HG03432 (cell line): ENCODE results near the gene ATP8B3.

ENCODE experiments used
- ATAC-seq: cut with Tn5 transposase; IDR thresholded peaks from one replicate; pipeline ENCODE4 v1.9.1; 2021; ENCODE audit warnings: mild to moderate bottlenecking, moderate library complexity; ENCODE audit not compliant: unreplicated experiment

ATP8B3 gene

DNA sequence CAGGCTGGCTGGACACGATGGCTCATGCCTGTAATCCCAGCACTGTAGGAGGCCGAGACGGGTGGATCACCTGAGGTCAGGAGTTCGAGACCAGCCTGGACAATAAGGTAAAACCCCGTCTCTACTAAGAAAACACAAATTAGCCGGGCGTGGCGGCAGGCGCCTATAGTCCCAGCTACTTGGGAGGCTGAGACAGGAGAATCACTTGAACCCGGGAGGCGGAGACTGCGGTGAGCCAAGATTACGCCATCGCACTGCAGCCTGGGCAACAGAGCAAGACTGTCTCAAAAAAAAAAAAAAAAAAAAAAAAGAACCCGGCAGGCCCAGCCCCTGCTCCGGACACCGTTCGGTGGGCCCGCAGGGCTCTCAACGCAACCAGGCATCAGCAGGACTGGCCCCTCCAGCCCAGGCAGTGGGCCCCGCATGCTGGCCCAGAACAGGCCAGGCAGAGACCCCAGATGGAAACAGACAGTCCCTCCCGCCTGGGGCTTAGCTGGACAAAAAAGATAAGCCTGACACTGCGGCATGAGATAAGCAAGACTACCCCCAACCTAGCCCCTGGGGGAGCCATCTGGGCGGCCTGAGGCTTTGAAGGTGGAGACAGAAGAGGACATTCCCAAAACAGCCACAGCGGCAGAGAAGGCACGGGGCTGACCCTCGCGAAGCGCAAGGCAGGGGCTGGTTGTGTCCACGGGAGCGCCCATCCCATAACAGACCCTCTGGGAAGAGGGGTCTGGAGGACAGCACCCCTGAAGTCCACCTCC lies 24.6 kb upstream of the ATP8B3 start:
- no peak for ATAC-seq

DNA sequence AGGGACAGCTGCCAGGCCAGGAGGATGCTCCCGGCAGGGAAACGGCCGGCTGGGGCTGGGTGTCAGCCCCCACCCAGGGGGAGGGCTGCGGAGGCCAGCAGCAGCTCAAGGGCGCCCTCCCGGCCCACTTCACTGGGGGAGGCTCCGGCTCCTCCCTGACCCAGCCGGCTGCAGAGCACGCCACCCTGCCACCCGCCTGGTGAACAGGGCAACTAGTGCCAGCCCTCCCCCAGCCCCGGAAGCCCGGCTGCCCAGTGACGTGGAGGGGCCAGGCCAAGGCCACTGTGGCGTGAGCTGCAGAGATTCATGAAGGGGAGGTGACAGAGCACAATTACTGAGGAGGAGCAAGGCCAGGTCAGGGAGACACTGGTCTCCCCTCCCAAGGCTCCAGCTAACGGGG lies 21.5 kb upstream of the ATP8B3 start:
- ATAC-seq: no peak

DNA sequence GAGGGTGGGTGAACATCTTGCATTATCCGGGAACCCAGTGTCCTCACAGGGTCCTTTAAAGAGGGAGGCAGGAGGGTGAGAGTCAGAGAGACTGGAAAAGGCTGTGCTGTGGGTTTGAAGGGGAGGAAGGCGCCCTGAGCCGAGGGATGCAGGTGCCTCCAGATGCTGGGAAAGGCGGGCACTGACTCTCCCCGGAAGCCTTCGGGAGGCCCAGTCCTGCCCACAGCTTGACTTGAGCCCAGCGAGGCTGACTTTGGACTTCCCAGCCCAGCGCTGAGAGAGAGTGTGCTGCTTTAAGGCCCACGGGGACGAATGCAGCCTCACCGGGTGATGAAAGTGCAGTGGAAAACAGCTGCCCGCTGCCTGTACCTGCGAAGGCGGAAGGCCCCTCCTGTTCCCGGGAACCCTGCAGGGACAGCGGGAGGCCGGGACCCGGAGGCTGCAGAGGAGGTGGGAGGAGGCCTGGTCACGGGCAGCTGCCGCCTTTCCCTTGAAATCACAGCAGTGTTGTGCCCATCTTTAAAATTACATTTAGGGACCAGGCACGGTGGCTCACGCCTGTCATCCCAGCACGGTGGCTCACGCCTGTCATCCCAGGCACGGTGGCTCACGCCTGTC lies 20.1 kb upstream of the ATP8B3 start:
- no peak for ATAC-seq

DNA sequence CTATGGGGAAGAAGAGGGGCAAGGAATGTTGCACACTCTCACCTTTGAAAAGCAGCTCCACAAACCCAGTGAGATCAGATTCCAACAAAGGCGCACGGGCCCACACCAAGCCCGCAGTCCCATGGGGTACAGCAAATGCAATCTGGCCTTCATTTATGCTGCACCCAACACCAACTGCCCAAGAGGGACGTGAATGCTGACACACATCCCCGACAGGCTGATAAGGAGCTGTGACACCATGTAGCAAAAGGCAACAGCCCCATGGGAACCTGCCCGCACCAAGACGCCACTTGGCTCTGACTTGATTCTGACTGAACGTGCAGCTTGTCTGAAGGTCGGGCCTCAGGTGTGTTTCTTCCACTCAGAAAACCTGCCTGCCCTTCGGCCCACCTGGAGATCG lies 18.9 kb upstream of the ATP8B3 start:
- no peak for ATAC-seq

DNA sequence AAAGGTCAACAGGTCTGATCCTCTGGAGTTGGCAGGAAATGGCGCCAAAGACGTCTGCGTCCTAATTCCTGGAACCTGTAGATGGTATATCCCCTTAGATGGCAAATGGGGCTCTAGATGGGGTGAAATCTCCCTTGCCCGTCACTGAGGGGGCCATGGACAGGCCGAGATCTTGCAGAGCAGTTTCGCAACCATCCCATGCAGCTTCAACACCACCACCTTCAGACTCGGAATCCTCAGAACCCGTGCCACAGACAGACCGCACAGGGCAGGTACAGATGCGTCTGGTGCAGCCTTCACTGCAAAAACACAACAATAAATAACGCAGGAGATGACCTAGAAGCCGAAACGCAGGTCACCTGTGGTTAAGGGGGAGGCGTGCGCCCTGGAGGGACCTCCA lies 18.5 kb upstream of the ATP8B3 start:
- ATAC-seq: no peak

DNA sequence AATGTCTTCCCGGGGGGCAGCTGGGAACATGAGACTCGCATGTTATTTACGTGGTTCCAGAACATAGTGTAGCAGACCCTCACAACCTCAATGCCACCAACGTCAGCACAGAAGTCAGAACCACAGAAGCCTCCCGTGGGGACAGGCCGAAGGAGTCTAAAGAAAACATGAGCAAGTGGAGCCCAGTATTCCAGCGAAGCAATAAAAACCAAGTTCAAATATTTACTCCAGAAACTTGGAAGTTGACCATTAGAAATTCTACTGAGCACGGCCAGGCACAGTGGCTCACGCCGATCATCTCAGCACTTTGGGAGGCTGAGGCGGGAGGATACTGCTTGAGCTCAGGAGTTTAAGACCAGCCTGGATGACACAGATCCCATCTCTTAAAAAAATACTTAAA lies 17.9 kb upstream of the ATP8B3 start:
- ATAC-seq: no peak

DNA sequence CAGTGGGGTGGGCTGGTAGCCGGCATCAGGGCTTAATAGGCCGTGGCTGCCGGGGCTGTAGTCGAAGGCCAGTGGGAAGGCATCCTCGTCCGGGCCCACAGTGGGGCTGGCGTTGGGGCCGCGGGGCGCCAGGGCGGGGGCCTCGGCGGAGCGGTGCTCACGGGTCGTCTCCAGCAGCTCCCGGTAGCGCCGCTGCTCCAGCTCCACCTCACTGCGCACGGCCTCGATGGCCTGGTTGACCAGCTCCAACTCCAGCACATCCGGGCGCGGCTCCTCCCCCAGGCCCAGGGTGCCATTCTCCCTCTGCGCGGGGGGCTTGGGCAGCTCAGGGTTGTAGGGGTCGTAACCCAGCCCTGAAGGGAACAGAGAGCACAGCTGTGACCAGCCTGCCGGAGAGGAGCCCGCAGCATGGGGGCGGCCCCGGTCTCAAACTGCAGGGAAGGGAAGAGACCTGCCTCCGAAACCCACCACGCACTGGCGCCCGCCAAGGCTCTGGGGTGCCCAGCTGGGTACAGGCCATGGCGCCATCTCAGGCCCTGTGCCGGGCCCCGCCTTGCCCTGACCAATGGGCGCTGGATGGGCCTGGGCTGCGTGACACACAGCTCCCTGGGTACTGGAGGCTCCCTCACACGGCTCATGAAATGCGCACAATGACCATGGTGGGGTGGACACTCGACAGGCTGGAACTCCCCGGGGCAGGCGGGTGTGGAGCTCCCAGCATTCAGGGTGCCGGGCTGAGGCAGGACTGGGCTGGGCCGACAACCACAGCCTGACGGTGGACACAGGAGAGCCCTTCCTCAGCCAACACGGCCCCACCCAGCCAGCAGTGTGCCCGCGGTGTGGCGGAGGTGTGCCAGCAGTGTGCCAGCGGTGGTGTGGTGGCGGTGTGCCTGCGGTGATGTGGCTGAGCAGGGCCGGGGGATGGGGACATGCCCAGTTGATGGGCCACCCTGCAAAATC lies 16.5 kb upstream of the ATP8B3 start:
- ATAC-seq: no peak

DNA sequence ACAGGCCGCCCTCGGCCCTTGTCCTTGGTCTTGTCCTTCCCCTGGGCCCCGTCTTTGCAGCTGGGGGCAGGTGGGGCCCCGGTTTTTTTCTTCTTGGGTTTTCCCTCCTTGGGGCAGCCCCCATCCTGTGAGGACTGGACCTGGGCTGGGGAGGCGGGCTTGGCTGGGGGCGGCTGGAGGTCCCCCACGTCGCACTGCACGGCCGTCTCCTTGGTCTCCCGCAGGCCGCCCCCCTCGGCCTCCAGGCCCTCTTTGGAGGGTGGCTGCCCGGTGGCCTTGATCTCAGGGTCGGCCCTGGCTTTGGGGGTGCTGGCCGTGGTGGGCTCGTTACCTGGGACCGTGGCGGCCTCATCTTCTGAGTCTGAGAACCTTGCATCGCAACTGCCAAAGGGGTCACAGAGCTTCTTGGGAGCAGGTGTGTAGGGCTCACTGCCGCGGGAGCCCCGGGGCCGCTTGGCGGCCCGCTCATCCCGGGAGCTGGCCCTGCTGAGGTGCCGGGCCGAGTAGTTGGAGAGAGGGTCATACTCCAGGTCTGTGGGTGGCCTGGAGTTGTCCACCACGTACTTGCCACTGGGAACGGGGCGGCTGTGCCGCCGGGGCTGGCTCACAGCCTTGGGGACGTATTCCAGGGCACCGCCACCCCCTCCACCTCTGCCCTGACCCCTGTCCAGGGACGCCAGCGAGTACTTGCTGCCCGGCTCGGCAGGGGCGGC lies 15.6 kb upstream of the ATP8B3 start:
- no peak for ATAC-seq

DNA sequence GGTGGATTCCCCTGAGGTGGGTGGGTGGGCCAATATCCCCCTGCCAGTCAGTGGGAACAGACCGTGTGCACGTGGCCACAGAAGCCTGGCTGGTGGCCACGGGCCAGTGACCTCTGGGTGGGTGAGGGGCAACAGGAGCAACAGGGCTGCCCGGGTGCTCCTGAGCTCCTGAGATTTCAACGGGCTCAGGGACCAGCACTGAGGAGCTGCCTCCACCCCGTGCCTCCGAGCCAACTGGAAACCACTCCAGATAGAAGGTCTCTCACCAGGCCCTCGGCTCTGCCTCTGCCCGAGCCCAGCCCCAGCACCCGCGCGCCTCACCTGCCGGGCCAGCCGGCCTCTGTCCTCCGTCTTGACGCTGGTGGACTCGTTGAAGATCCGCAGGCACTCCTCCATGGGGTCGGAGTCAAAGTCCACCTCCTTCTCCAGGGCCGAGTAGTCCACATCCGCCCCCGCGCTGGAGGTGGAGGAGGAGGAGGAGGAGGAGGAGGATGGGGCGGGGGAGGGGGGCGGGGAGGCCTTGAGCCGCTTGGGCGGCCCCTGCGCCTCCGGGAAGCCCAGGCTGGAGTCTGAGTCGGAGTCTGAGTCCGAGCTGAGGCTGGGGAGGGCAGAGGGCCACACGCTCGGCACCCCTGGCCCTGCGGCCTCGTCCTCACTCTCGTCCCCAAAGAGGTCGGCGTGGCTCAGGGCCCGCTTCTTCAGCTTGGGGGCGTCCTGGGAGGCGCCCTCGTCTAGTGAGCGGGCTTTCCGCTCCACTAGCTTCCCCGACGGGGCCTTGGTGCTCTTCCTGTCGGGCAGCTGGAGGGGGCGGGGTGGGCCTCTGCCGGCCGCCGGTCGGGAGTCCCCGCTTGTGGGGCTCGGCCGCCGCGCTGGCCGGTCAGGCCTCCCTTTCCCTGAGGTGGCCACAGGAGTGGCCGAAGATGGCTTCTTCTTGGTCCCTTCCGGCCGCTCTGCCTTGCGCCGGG lies 14.8 kb upstream of the ATP8B3 start:
- ATAC-seq: no peak

DNA sequence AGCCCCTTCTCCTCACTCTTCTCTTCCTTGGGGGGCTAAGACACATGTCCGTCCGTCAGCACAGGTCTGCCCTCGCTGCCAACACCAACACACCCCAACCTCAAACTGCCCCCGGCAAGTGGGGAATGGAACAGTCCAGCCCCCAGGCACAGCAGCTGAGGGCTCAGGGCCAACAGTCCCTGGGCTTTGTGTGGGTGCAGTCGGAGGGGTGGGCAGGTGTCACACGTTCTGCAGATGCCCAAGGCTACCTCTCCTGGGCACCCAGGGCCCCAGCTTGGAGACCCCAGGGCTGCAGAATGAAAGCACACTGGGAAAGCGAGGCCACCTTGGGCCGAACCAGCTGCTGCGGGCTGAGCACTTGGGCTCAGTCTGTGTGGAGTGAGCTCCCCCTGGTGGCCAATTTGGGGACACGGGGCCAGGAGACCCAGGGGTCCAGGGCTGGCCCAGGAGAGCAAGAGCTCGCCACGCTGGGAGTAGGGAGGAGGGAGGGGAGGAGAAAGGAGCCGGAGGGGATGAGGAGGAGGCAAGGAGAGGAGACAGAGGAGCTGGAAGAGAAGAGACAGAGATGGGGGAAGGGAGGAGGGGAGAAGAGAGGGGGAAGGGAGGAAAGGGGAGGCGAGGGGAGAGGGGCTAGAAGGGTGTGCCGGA lies 14.0 kb upstream of the ATP8B3 start:
- no peak for ATAC-seq

DNA sequence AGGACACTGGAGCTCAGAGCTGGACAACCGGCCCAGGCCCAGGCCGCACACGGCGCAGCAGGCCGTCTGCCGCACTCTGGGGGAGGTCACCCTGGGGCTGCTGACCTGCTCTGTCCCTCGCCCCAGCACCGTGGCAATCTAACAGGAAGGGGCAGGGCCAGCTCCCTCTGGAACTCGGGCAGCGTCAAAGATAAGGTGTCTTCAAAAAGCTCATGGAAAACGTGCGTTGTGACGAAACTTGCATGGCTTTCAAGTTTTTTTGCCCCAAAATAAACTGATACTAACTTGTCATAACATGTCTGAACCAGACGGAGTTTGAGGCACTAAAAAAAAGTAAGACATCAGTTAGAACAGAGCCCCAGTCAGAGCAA lies 12.2 kb upstream of the ATP8B3 start:
- no peak for ATAC-seq

DNA sequence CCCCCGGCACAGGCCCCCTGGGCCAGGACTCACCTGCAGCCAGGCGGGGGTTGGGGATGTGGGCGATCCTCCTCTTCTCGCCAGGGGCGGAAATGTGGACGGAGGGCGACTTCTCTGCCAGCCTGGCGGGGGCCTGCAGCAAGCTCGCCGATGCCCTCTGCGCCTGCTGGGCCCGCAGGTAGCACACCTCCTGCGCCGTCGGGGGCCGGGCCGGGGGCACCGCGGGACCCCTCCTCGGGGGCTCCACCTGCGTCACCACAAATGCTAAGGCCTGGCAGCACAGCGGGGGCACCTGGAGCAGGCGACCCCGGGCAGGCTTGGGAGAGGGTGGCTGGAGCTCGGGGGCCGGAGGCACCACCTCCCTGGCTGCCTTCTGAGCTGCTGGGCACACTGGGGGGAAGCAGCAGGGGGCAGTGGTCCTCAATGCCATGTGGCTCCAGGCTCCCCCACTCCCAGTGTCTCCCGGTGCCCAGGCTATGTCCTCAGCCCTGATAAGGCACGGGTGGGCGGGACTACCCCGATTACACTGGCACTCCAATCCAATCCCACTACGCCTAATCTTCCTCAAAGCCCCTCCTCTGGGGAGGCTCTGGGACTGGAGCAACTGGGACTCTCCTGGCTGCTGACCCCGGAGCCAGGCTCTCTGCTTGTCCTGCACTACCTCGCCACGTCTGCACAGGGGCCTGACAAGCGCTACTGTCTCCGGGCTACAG lies 11.6 kb upstream of the ATP8B3 start:
- no peak for ATAC-seq

DNA sequence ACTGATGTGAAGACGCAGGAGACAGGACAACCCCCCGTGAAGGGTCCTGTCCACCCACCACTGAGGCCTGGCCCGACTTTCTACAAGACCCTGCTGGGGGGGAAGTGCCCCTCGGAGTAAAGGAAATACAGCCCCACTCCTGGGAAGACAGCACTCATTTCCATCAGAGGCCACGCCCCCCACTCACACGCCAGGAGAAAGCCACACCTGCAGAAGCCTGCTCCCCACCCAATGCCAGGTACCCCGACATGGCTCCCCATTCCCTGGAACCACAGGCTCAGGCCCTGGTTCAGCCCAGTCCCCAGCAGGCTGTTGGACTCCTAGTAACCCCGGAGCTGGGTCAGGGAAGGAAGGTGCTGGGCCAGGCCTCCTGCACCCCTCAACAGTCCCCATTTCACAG lies 10.9 kb upstream of the ATP8B3 start:
- no peak for ATAC-seq

DNA sequence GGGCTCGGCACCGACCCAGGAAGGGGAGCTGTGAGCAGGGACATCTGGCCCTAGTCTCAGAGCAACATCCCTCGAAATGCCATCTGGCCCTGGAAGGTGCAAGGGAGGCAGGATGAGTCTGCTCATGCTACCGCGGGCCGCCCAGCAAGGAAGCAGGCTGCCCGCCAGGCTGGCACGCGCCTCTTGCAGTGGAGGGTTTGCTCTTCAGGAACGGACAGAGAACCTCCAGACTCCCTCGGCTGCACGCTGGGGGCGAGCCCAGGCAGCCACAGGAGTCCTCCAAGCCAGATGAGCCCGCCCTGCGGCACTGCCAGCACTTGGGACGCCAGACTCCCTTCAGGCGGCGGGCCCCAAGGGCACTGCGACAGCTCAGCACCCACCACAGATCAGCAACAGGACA lies 10.1 kb upstream of the ATP8B3 start:
- ATAC-seq: no peak

DNA sequence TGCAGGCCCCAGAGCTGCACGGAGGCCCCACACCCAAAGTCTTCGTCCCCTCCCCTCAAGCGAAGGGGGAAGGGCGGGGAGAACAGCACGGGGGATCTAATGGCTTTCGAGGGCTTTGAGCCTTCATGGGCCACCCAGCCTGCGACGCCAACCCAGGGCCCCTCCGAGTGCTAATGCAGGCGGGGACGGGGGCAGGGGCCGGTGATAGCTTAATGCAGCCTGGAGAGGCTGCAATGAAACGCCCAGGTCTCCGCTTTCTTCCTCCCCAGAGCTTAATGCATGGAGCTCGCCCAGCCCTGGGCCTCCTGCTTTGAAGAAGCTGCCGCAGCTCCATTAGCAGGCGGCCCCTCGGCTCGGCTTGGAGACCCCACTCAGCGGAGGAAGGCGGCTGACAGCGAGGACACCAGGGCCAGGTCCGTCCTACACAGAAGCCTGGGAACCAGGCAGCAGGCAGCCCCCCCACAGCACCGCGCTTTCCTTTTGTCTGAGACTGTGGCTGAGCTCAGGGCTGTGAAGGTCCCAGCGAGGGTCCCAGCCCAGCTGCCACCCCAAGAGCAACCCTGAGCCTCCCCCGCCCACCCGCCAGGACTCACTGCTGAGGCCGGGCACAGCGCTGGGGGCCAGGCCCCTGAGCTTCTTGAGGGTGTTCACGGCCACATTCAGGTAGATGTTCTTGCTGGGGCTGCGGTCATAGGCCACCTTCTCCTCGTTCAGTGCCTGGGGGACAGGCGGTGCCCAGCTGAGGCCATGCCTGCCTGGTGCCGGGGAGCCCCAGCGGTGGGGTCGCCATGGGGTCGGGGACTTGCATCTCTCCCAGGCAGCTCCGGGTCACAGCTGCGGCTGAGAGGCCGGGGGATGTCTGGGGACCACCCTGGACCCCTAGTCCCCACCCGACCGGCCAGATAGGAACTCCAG lies 7.5 kb upstream of the ATP8B3 start:
- no peak for ATAC-seq

DNA sequence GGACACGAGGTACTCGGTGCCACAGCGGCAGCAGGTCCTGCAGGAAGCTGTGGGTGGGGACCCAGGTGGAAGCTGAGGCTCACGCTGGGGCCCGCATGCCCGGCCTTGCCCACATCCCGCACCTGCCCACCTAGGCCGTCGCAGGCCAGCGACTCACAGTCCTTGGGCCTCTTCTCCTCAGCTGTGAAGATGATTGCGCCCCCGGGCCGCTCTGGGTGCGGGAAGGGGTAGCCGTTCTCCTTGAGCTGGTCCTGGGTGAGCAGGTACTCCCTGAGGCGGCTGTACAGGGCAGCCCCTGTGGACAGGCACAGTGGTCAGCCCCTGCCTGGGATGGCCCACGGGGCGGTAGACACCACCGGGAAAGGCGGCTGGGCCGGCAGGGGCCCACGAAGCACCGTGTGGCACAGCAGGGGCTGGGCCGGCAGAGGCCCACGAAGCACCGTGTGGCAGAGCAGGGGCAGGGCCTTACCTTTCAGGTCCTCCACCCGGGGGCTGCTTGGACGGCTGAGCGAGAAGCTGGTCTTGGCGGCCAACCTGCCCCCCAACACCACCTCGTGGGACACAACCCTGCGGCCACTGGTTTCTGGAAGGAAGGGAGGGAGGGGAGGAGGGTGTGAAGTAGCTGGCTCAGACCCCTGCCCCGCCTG lies 6.6 kb upstream of the ATP8B3 start:
- no peak for ATAC-seq

DNA sequence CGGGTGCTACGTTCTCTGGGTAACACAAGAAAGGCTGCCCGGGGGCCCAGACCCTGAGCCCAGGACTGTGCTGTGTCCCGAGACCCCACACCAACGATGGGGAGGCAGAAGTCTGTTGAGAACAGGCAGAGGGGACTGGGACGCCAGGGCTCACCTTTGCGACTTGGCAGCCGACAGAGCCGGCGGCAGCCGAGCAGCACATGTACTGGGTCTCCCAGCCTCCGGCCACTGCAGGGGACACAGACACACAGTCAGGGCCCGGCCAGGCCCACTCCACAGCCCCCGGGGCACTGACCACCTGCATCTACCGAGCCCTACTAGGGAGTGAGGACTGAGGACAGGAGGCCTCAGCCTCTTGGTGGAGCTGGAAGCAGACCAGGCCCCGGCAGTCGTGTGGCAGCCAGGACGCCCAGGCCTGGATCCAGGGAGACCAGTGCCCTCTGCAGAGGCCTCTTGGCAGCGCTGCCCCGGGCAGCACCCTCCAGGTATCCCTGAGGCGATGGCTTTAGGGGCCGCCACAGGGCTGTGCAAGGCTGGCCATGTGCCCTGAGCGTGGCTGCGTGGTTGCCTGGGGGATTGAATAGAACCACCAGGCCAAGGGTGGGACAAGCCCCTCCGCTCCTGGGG lies 5.6 kb upstream of the ATP8B3 start:
- no peak for ATAC-seq
